HG03060 (cell line): ENCODE data around the gene PSMC1.

Source experiments
- ATAC-seq: cut with Tn5 transposase; IDR thresholded peaks from one replicate; pipeline ENCODE4 v1.9.1; 2021; ENCODE audit warnings: low read depth, moderate number of reproducible peaks; ENCODE audit not compliant: unreplicated experiment

Gene PSMC1

DNA sequence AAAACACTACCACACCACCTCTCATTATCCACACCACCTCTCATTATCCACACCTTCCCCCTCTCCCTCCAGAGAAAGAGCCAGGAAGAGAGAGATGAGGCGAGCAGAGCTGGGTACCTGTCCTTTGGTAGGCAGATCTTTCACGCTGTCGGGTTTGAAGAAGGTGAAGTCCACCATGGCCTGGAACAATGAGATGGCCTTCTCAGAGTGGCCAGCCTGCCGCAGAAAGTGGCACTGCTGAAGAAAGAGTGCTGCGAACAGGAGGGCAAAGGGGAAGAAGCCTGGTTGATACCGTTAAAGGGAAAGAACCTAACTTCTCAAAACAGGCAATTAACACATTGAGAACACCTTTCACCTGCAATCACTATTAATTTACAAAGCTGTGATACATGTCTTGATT lies 44.8 kb downstream of the PSMC1 start:
- no peak for ATAC-seq

DNA sequence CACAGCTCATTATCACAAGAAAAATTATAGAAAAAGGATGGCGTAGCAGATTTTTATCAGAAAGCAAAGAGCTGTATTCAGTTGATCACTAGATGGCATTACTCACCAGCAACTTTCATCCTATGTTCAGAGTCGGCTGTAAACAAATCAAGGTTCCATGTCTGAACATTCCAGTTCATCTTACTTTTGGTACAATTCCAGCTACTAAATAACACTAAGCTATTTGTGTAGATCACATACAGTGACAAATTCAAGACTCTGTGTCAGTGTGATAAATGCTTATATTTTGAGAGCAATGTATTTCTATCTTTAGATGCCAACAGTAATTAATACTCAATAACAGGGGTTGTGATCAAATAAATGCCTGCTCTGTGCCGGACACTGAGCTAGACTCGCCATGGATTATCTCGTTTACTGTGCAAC lies 45.3 kb downstream of the PSMC1 start:
- no peak for ATAC-seq

DNA sequence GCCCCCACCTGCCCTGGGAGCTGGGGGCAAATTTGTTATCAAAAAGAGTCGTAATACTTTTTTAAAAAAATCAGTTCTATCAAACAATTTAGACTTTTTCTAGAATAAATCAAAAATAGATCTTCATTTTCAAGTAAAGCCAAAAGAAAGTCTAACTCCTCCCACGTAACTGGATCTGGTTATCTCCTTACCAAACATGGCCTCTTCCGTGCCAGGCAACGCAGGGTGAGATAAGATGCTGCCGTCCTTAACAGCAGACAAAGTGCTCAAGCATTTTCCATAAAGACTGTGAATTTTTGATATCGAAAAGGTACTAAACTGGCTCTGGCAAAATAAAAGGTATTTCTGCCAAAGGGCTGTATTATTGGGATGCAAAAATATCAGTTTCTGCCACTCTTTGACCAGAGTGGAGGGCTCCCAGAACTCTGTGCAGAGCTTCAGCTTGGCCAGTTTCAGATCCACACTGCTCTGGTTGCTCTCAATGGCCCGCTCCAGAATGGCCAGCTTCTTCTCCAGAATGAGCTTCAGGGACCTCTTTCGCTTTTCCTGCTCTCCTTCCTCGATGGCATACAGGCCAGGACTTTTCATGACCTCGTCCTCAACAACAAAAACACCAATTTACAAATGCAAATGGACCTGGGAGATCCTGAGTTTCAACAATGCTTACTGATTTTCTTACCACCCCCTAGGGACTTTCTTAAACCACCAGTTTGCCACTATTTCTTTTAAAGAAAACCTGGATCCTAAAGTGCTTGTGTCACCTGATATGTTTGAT lies 46.4 kb downstream of the PSMC1 start:
- no peak for ATAC-seq

DNA sequence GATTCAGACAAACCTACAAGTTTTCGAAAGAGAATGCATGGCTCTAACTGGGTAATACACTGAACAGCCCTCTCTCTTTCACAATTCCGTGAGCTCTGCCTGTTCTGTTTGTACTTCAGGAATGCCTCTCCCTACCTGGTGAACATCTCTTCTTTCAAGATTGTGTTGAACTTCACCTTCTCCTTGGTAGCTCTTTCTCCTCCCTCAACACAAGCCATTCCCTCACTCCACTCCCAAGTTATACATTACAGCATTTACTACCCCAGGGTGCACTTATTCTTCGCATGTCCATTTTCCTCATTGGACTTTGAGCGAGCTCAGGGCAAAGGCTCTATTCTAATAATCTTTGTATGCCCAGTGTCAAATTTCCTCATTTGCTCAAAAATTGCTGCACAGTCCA lies 47.1 kb downstream of the PSMC1 start:
- ATAC-seq = no peak

DNA sequence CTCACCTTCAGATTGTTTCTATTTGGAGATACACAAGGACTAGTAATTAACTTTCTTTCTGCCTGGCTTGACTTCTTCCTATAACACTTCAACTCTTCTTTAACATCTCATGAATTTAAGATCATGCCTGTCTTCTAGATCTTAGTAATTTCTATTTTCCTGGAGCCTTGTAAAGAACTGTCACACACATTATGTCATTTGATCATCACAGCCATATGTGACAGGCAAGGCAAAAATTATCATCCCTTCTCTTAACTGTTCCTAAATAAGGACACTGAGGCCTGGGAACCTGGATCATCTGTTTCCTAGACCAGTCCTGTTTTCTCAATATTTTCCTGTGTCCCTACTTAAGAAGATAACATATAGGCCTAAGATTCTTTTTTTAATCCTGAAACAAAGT lies 48.1 kb downstream of the PSMC1 start:
- no peak for ATAC-seq

DNA sequence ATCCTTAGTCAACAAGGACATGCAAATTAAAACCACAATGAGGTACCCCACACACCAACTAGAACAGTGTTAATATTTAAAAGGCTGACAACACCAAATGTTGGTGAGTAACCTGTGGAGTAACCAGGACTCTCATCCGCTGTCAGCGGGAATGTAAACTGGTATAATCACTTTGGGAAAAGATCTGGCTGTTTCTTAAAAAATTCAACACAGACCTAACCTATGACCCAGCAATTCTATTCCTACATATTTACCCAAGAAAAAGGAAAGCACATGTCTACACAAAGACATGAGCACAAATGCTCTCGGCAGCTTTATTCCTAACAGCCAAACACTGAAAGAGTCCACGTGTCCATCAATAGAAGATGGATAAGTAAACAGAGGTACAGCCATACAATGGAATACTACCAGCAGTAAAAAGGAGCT lies 48.8 kb downstream of the PSMC1 start:
- ATAC-seq = no peak

DNA sequence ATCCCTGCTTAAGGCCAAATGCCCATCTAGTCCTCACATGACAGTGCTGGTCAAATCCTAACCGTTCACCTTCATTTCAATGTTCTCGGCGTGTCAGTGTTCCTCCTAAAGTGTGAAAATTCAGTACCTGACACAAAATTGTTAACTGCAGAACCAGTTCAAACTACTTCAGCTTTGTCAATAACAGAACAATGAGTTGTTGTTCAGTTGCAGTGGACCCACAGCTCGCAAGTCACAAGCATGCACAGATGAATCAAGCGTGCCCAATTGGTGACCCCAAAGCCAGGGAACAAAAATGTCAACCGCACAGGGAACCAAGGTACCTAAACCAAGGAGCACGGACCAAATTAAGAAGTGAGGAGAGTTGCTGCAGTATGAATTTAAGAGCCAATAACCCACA lies 52.2 kb downstream of the PSMC1 start:
- no peak for ATAC-seq

DNA sequence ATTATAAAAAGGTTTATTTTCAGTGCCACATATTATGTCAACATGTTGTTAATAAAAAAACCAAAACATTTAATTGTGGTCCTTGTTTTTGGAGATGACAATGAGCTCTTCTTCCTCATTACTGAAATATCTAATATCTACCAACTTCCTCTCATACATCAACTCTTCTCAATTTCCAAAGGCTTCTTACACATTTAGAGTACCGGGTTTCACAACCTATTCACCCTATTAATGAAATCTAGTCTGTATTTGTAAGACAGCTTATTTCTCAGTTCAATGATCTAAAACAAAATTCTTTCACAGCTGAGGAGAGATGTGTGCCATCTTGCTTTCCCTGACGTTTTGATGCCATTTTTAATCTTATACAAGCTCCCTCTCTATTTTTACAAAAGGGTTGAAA lies 60.9 kb downstream of the PSMC1 start:
- ATAC-seq = no peak

DNA sequence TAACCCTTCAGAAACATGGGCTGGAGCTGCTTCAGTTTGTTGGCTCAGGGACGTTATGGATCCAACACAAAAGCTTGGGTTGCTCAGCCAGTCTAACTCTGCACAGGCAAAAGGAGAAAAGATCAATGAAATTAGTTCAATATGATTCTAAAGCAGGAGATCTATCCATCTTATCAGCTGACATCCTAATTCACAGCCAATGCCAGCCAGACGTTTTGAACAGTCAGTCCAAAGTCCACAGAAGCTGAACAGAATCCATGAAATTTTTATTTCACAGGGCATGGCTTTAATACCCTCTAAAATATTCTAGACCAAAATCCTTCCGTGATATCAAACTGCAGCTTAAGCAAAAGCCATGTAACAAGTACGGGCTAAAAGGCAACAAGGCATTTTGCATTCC lies 61.7 kb downstream of the PSMC1 start:
- no peak for ATAC-seq

DNA sequence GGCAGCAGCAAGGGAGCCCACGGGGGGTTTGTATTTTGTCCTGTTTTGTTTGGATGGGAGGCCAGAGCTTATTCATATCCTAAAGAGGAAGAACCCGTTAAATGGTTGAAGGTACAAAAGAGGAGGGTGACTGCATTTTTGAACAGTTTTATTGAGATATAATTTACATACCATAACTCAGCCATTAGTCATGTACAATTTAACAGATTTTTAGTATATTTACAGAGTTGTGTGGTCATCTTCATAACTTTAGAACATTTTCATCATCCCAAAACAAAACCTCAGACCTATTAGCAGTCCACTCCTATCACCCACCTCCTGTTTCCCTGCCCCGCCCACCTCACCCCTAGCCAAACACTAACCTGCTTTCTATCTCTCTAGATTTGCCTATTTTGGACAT lies 62.8 kb downstream of the PSMC1 start:
- ATAC-seq = no peak

DNA sequence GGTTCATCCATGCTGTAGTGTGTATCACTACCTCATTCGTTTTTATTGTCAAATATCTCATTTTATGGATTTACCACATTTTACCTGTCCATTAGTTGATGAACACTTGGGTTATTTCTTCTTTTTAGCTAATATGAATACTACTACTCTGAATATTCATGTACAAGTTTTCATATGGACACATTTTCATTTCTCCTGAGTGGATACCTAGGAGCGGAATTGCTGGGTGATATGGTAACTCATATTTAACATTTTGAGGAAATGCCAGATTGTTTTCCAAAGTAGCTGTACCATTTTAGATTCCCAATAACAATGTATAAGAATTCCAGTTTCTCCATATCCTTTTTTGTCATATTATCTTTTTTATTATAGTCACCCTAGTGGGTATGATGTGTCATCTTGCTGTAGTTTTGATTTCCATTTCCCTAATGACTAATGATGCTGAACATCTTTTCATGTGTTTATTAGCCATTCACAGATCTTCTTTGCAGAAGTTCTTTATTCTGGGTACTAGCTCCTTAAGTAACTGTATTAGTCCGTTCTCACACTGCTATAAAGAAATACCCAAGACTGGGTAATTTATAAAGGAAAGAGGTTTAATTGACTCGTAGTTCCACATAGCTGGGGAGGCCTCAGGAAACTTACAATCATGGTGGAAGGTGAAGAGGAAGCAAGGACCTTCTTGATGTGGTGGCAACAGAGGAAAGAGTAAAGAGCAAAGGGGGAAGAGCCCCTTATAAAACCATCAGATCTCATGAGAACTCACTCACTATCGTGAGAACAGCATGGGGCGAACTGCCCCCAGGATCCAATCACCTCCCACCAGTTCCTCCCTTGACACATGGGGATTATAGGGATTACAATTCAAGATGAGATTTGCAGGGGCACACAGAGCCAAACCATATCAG lies 63.5 kb downstream of the PSMC1 start:
- no peak for ATAC-seq

DNA sequence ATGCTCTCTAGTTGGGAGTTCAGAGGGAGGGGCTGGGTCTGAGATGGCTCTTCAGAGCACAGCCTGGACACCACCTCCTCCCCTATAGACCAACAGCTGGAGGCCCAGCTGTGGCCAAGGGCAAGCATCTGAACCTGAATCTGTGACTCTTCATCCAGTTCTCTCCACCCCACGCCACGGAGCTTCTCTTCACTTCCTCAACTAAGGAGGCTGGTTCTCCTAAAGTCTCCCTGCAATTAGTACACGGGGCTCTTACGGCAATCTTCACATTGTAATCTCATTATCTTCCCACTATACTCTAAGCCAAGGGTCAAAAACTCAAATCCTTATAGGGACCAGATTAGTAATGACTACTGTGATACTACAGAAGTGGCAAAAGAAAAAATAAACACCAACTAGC lies 65.5 kb downstream of the PSMC1 start:
- ATAC-seq = no peak
